ENCODE data around the gene FAM210A.

- TF ChIP-seq, protein P1, sequence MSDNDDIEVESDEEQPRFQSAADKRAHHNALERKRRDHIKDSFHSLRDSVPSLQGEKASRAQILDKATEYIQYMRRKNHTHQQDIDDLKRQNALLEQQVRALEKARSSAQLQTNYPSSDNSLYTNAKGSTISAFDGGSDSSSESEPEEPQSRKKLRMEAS (IDR thresholded peaks at IDR 0.05), result no peak
- TF ChIP-seq CTCF (IDR thresholded peaks at IDR 0.05), result no peak
- TF ChIP-seq PBX3 (IDR thresholded peaks at IDR 0.05), result no peak
- no peak for TF ChIP-seq ZNF302 (CRISPR knock-in tag; IDR thresholded peaks at IDR 0.05)
- no peak for TF ChIP-seq ZFP36 (IDR thresholded peaks at IDR 0.05; ENCODE audit: borderline replicate concordance, partially characterized antibody)
Observed at GRCh38 chr18:13756261-13756660, 29.9 kb upstream of the FAM210A start.
